H1 (cell line): Measurements from ENCODE around the gene GADL1. TPM values are rescaled to one million over a fixed set of nuclear protein-coding genes. Genes with fewer than 3 reads are reported as not detected.

Source experiments
- CTCF ChIA-PET: fragments of 300-600 bp; sonication (Branson Sonifier 250); formaldehyde crosslinking; loops from one replicate; lab custom pipeline; 2021; ENCODE audit not compliant: partially characterized antibody; lab: Charles Lee
- POLR2A ChIA-PET: fragments of 300-600 bp; sonication (Branson Sonifier 250); formaldehyde crosslinking; loops from one replicate; lab custom pipeline; 2021; ENCODE audit warnings: inconsistent platforms; ENCODE audit not compliant: partially characterized antibody; lab: Charles Lee
- DNase-seq, 2 experiments: peaks; one replicate each; pipeline versions ENCODE4 v3.0.0 to v3.0.0-alpha.2; 2010 to 2022; ENCODE audit warnings: low spot score in 2 of 2, low read depth in 1 of 2, mixed read lengths in 1 of 2
- FAIRE-seq: peaks from 2 replicates; lab custom pipeline; 2011; peaks lifted over from hg19 to GRCh38; lab: Jason Lieb, UNC
- H2AFZ ChIP-seq: 2 replicates; pipeline ENCODE4 v1.8.1; 2012; ENCODE audit warnings: low read length, inconsistent platforms
- H2AK5ac ChIP-seq: 2 replicates; pipeline ENCODE4 v1.6.1; 2013; ENCODE audit warnings: low read depth, low read length
- H2BK120ac ChIP-seq: replicated peaks from 2 replicates; pipeline ENCODE3; 2013; ENCODE audit warnings: low read depth, low read length, inconsistent platforms
- H2BK12ac ChIP-seq: 2 replicates; pipeline ENCODE4 v1.6.1; 2013; ENCODE audit warnings: low read depth, low read length
- H2BK15ac ChIP-seq: 2 replicates; pipeline ENCODE4 v1.6.1; 2013; ENCODE audit warnings: low read length
- H2BK20ac ChIP-seq: 2 replicates; pipeline ENCODE4 v1.6.1; 2013; ENCODE audit warnings: low read length
- H2BK5ac ChIP-seq: 2 replicates; pipeline ENCODE4 v1.6.1; 2013; ENCODE audit warnings: low read depth, low read length
- H3K14ac ChIP-seq: 2 replicates; pipeline ENCODE4 v1.6.1; 2013; ENCODE audit warnings: inconsistent platforms; ENCODE audit not compliant: insufficient read length
- H3K18ac ChIP-seq: 2 replicates; pipeline ENCODE4 v1.6.1; 2013; ENCODE audit warnings: low read length; ENCODE audit errors: extremely low read depth
- H3K23ac ChIP-seq: 2 replicates; pipeline ENCODE4 v1.6.1; 2013; ENCODE audit warnings: inconsistent platforms; ENCODE audit not compliant: insufficient read length
- H3K23me2 ChIP-seq: 2 replicates; pipeline ENCODE4 v1.6.1; 2013; ENCODE audit warnings: low read depth, low read length
- H3K27ac ChIP-seq: 2 replicates; pipeline ENCODE4 v1.6.1; 2011; ENCODE audit warnings: low read depth, low read length, inconsistent platforms
- H3K27me3 ChIP-seq, 4 experiments: replicated peaks in 1 of 4; 1 replicate in 1 of 4; 2 replicates in 3 of 4; pipeline versions ENCODE4 v1.6.1 to v1.8.1; 2011 to 2013; ENCODE audit warnings: low read length in 3 of 4, mild to moderate bottlenecking in 3 of 4, inconsistent platforms in 2 of 4, mixed read lengths in 2 of 4, moderate library complexity in 1 of 4; ENCODE audit not compliant: control insufficient read depth in 3 of 4, insufficient read depth in 3 of 4; ENCODE audit errors: extremely low read depth in 1 of 4
- H3K36me3 ChIP-seq, 4 experiments: 2 replicates each; pipeline versions ENCODE4 v1.6.1 to v1.8.1; 2011 to 2013; ENCODE audit warnings: mild to moderate bottlenecking in 4 of 4, low read length in 3 of 4, moderate library complexity in 2 of 4, control low read depth in 1 of 4, inconsistent platforms in 1 of 4; ENCODE audit not compliant: insufficient read depth in 4 of 4, control insufficient read depth in 2 of 4
- H3K4ac ChIP-seq: replicated peaks from 2 replicates; pipeline ENCODE3; 2013; ENCODE audit warnings: low read length, low read depth, mixed read lengths, inconsistent platforms; ENCODE audit not compliant: insufficient read length
- H3K4me1 ChIP-seq, 4 experiments: replicated peaks in 1 of 4; 1 replicate in 1 of 4; 2 replicates in 3 of 4; pipeline versions ENCODE4 v1.6.1 to v1.8.1; 2011 to 2013; ENCODE audit warnings: low read length in 3 of 4, inconsistent platforms in 2 of 4, mixed read lengths in 1 of 4; ENCODE audit not compliant: insufficient read depth in 4 of 4, control insufficient read depth in 3 of 4
- H3K4me2 ChIP-seq, 2 experiments: 2 replicates each; pipeline versions ENCODE4 v1.6.1 to v1.8.1; 2011 to 2013; ENCODE audit warnings: low read depth in 2 of 2, low read length in 2 of 2, control low read depth in 1 of 2, inconsistent platforms in 1 of 2, mild to moderate bottlenecking in 1 of 2; ENCODE audit not compliant: insufficient read depth in 1 of 2
- H3K4me3 ChIP-seq, 4 experiments: fragments of 200-600, 300-600 bp in 1 of 4; sonication (generic), shearing (Covaris generic), sonication (Bioruptor Twin) in 1 of 4; 2 replicates each; pipeline versions ENCODE4 v1.5.1 to v1.8.1; 2011 to 2016; ENCODE audit warnings: low read length in 4 of 4, low read depth in 3 of 4, control low read depth in 2 of 4, inconsistent platforms in 2 of 4, mild to moderate bottlenecking in 2 of 4, mixed read lengths in 1 of 4, moderate library complexity in 1 of 4; ENCODE audit not compliant: insufficient read depth in 2 of 4; ENCODE audit errors: extremely low read depth in 1 of 4
- H3K56ac ChIP-seq: replicated peaks from 2 replicates; pipeline ENCODE3; 2013; ENCODE audit warnings: low read depth, mild to moderate bottlenecking, mixed read lengths, low read length, inconsistent platforms; ENCODE audit not compliant: insufficient read length
- H3K79me1 ChIP-seq: 2 replicates; pipeline ENCODE4 v1.6.1; 2013; ENCODE audit warnings: low read depth, low read length, control low read depth
- H3K79me2 ChIP-seq, 2 experiments: 2 replicates each; pipeline versions ENCODE4 v1.6.1 to v1.8.1; 2012 to 2013; ENCODE audit warnings: low read length in 2 of 2, mild to moderate bottlenecking in 2 of 2, inconsistent platforms in 1 of 2; ENCODE audit not compliant: insufficient read depth in 2 of 2, control insufficient read depth in 1 of 2
- H3K9ac ChIP-seq, 4 experiments: replicated peaks in 1 of 4; 1 replicate in 1 of 4; 2 replicates in 3 of 4; pipeline versions ENCODE4 v1.6.1 to v1.8.1; 2011 to 2013; ENCODE audit warnings: low read depth in 3 of 4, low read length in 3 of 4, control low read depth in 2 of 4, mild to moderate bottlenecking in 2 of 4, moderate library complexity in 2 of 4, inconsistent platforms in 1 of 4; ENCODE audit errors: extremely low read depth in 1 of 4
- H3K9me3 ChIP-seq, 2 experiments: 2 replicates each; pipeline versions ENCODE4 v1.6.1 to v1.8.1; 2012 to 2013; ENCODE audit warnings: mild to moderate bottlenecking in 2 of 2, moderate library complexity in 2 of 2, control low read depth in 1 of 2, inconsistent platforms in 1 of 2, low read depth in 1 of 2, low read length in 1 of 2, mixed read lengths in 1 of 2; ENCODE audit not compliant: insufficient read depth in 2 of 2
- H4K20me1 ChIP-seq, 2 experiments: replicated peaks in 1 of 2; 2 replicates each; pipeline versions ENCODE3 to v1.8.1; 2011 to 2013; ENCODE audit warnings: inconsistent platforms in 2 of 2, low read length in 2 of 2, mild to moderate bottlenecking in 1 of 2; ENCODE audit not compliant: insufficient read depth in 2 of 2, control insufficient read depth in 1 of 2
- H4K5ac ChIP-seq: 2 replicates; pipeline ENCODE4 v1.6.1; 2013; ENCODE audit warnings: low read length, low read depth, mixed read lengths, inconsistent platforms; ENCODE audit not compliant: insufficient read length
- H4K8ac ChIP-seq: 2 replicates; pipeline ENCODE4 v1.8.0; 2013; ENCODE audit warnings: mild to moderate bottlenecking, moderate library complexity, low read length, inconsistent platforms; ENCODE audit not compliant: insufficient read depth; ENCODE audit errors: extremely low read depth
- H4K91ac ChIP-seq: replicated peaks from 2 replicates; pipeline ENCODE3; 2013; ENCODE audit warnings: low read length, mixed read lengths, inconsistent platforms; ENCODE audit not compliant: insufficient read length
- NRF1 ChIP-seq: IDR thresholded peaks from 2 replicates; pipeline ENCODE4 v1.6.1; 2011; ENCODE audit warnings: mild to moderate bottlenecking, low read depth, low read length, improper control_type of control experiment
- POU5F1 ChIP-seq: IDR thresholded peaks from 2 replicates; pipeline ENCODE4 v1.6.1; 2011; ENCODE audit warnings: low read depth, mild to moderate bottlenecking, low read length, moderate library complexity
- RFX5 ChIP-seq: IDR thresholded peaks from 2 replicates; pipeline ENCODE4 v1.6.1; 2011; ENCODE audit warnings: low read depth, low read length, improper control_type of control experiment, borderline replicate concordance
- WGBS, 2 experiments: shearing (Covaris generic) in 1 of 2; methylation state at CpG; one replicate each; pipeline versions ENCODE4 v1.1.6 to v1.1.7; 2013 to 2015; ENCODE audit warnings: low lambda C conversion rate in 2 of 2, mixed read lengths in 2 of 2, inconsistent platforms in 1 of 2, low coverage in 1 of 2, missing lambda C conversion rate in 1 of 2; ENCODE audit not compliant: insufficient replicate concordance in 2 of 2, insufficient coverage in 1 of 2, insufficient read length in 1 of 2; ENCODE audit errors: extremely low coverage in 1 of 2, missing lambda C conversion rate in 1 of 2; 5-methylcytosine and 5-hydroxymethylcytosine counted together
- polyA plus RNA-seq, 7 experiments: library from polyadenylated mRNA; depleted of rRNA in 3 of 7; stranded (reverse) in 5 of 7; unstranded in 2 of 7; fragments of >200 nt in 5 of 7; fragments of 200-250 nt in 2 of 7; gene quantifications; 1 replicate in 5 of 7; 2 replicates in 1 of 7; 4 replicates in 1 of 7; pipeline versions ENCODE4 v1.2.1 to v1.2.3, GENCODE V29; 2011 to 2013; ENCODE audit warnings: missing spikeins in 2 of 7, mixed read lengths in 2 of 7
- total RNA-seq: library from RNA; stranded (reverse); fragmentation: NEBNext Ultra II Directional; extraction: Animal tissue kit (Norgen Biotek cat#: 25700); gene quantifications from 2 replicates; pipeline ENCODE4 v1.2.1, GENCODE V29; 2021

GADL1 gene
- total and polyA plus RNA-seq, 2 of the 8 experiments (the other 6 are each of a cell fraction or from before 2014, with no cell fraction given): 0.03 to 0.30 TPM

DNA sequence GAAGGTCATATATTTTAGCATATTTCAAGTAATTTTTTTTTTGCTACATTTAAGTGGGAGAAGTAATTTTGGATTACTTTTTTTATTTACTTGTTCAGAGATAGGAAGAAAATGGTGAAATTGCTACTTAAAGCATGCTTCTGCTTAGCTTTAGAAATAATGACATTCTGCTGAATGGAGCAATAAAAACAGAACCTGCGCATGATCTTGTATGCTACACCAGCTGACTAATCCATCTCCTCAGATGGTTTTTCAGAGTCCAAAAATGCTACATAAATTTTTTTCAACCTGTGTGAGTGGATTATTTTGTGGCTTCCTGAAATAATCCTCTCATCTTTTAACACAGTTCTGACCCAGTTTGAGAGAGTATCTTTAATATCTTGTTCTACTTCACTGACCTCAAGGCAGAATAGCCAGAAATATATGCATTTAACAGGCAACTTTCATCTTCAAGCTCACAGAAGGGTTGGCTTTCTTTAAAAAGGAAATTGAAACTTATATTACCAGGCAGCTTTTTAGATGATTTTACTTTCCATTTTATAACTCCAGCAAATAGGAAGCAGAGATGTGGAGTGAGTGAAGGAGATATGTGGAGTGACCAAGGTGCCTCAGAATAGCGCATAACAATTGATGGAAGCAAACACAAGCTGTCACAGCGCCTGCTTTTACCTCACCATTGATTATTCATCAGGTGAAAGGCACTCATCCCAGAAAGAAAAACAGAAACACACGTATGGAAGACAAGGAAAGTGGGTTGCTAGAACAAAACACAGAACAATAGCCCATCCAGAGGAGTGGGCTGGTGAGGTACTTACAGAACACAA, 151.5 kb downstream of the GADL1 start:
- FAIRE-seq (peak; percentile 50), DNase-seq (no peak)
- H3K4me1 ChIP-seq: peaks cover 0 to 12% (median 4%) of the 10 kb centered on the region in 4 experiments; a peak in 4 of 7 replicates
- no peak overlapping the region for H3K18ac ChIP-seq
- no peak overlapping the region for H3K14ac ChIP-seq
- H2BK12ac ChIP-seq: no peak overlapping the region
- H2AK5ac ChIP-seq: no peak overlapping the region
- no peak overlapping the region for H3K23ac ChIP-seq
- 0 out of 2 replicates have a peak overlapping the region, but pooled peaks have one; percentile 47 for H2AFZ ChIP-seq
- H2BK15ac ChIP-seq: no peak overlapping the region
- H3K4ac ChIP-seq: no peak overlapping the region
- H2BK20ac ChIP-seq: no peak overlapping the region
- H4K5ac ChIP-seq: no peak overlapping the region
- CTCF ChIA-PET: interaction anchor here (0.6 to 2.5 kb wide), 5 partner anchors 9 to 423 kb away, joined by 3 to 10 read pairs (median 4); no protein-coding TSS in a partner anchor
- H3K27me3 ChIP-seq: no peaks in the 10 kb centered on the region
- no peak overlapping the region for H2BK120ac ChIP-seq
- H3K27ac ChIP-seq: no peak overlapping the region
- no peaks in the 10 kb centered on the region for H3K79me1 ChIP-seq
- H3K9ac ChIP-seq: no peak overlapping the region
- H3K4me2 ChIP-seq: peak overlapping the region in 1 of 2 experiments; percentile 27; a peak in 2 of 4 replicates
- no peaks in the 10 kb centered on the region for H3K36me3 ChIP-seq
- H3K79me2 ChIP-seq: no peaks in the 10 kb centered on the region
- H3K56ac ChIP-seq: no peak overlapping the region
- H3K23me2 ChIP-seq: no peaks in the 10 kb centered on the region
- H3K9me3 ChIP-seq: no peaks in the 10 kb centered on the region
- H4K20me1 ChIP-seq: no peaks in the 10 kb centered on the region
- no peak overlapping the region for H2BK5ac ChIP-seq
- H3K4me3 ChIP-seq: no peak overlapping the region
- H4K8ac ChIP-seq: no peak overlapping the region
- WGBS, 2 experiments: 57% methylated on average over 4 of the region's 4 CpGs; no CpG with 5 or more reads in 1 of the 2 experiments
- POLR2A ChIA-PET: no interaction called here
- H4K91ac ChIP-seq: no peak overlapping the region
- TF ChIP-seq POU5F1: peak; percentile 76; the same call in 1 of the 2 replicates
- no peak for TF ChIP-seq RFX5
- TF ChIP-seq NRF1: no peak
